Testis (tissue), 2 donors: ENCODE results near the gene RBMX.

ENCODE experiments used
- CTCF ChIP-seq, 3 experiments: fragments of 450-650 bp in 2 of 3; fragments of 200-600 bp in 1 of 3; sonication (generic) in 1 of 3; IDR thresholded peaks; one replicate each; pipeline ENCODE4 v1.5.1; 2016 to 2019; ENCODE audit warnings: antibody characterized with exemption in 3 of 3, mild to moderate bottlenecking in 2 of 3, moderate library complexity in 1 of 3
- POLR2A ChIP-seq: fragments of 450-650 bp; IDR thresholded peaks from one replicate; pipeline ENCODE4 v1.6.1; 2017; ENCODE audit warnings: antibody characterized with exemption, mild to moderate bottlenecking, moderate library complexity

DNA sequence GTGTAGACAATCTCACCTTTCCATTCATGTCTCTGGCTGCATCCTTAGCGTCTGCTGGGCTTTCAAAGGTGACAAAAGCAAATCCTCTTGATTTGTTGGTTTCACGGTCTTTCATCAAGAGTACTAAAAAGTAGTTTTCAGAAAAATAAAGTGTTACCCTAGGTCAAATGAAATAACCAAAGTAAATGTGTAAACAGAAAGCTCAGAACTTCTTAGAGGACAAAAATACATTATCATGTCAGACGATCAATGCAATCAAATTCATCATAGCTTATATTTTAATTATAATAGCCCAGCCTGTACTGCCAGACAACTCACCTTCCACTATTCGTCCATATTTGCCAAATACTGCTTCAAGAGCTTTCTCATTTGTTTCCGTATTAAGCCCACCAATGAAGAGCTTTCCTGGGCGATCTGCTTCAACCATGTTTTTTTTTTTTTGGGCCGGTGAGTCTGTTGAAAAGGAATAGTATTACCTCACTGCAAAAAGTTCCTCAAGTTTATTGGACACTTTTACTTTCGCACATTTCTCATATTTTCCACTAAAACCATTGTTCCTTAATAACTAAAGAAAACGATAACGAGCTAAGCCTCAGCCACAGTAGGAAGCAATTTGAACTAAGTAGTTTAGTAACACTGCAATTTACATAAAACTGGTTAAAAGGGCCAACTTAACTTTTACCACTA is 1.4 kb downstream of the RBMX start:
- TF ChIP-seq CTCF (IDR thresholded peaks at IDR 0.05) (no peak), POLR2A (no peak)
